Activated CD4-positive, alpha-beta T cell treated with anti-CD3 and anti-CD28 coated beads for 36 hours (primary cell): ENCODE results near the gene EP400. TPM values are rescaled to one million over a fixed set of nuclear protein-coding genes. Genes with fewer than 3 reads are reported as not detected.

Experiments used
- ATAC-seq: fragments of 200-7000 bp; cut with Tn5 transposase; one replicate; pipeline ENCODE4 v1.10.0; 2021; ENCODE audit warnings: mild to moderate bottlenecking, moderate library complexity
- CTCF ChIA-PET: fragments of 350-600 bp; sonication (Branson Sonifier 250); formaldehyde crosslinking; loops from one replicate; lab custom pipeline; 2021; ENCODE audit warnings: antibody characterized with exemption; lab: Charles Lee
- POLR2A ChIA-PET: fragments of 350-600 bp; sonication (Branson Sonifier 250); formaldehyde crosslinking; loops from one replicate; lab custom pipeline; 2021; ENCODE audit warnings: antibody characterized with exemption, inconsistent platforms; lab: Charles Lee
- DNase-seq: peaks from one replicate; pipeline ENCODE4 v3.0.0-alpha.2; 2020
- H3K27ac Mint-ChIP-seq: one replicate; pipeline ENCODE4 v1.8.0; 2021; ENCODE audit warnings: mixed read lengths
- H3K27me3 Mint-ChIP-seq: one replicate; pipeline ENCODE4 v1.8.0; 2021; ENCODE audit warnings: mixed read lengths
- H3K36me3 Mint-ChIP-seq: one replicate; pipeline ENCODE4 v1.8.0; 2021; ENCODE audit warnings: low read depth, mixed read lengths
- H3K4me1 Mint-ChIP-seq: one replicate; pipeline ENCODE4 v1.8.0; 2021; ENCODE audit warnings: mixed read lengths
- H3K4me3 Mint-ChIP-seq: one replicate; pipeline ENCODE4 v1.8.0; 2021; ENCODE audit warnings: mild to moderate bottlenecking, moderate library complexity, mixed read lengths
- H3K9me3 Mint-ChIP-seq: one replicate; pipeline ENCODE4 v1.8.0; 2021; ENCODE audit warnings: low read depth, mixed read lengths
- intact Hi-C, 2 experiments: fragments of 100-400 bp; cut with DNase I in 1 of 2; cut with micrococcal nuclease in 1 of 2; formaldehyde crosslinking; loops; one replicate each; pipeline versions ENCODE4 v1.14.2 to v1.15.1; 2022 to 2024; cut with DNase I, micrococcal nuclease
- total RNA-seq, 2 experiments: library from RNA; stranded (reverse); gene quantifications; one replicate each; pipeline ENCODE4 v1.2.3, GENCODE V29; 2021

Gene EP400
- total RNA-seq, 2 experiments from 2014 or later: 46.4 to 51.3 TPM

GRCh38 chr12:132111654-132112304, 162.0 kb downstream of the EP400 start:
- H3K9me3 Mint-ChIP-seq: no peaks in the 10 kb centered on the region
- H3K27ac Mint-ChIP-seq: no peak overlapping the region
- intact Hi-C loops: no loop called here
- ATAC-seq (no peak), DNase-seq (no peak)
- H3K4me3 Mint-ChIP-seq: no peak overlapping the region
- H3K4me1 Mint-ChIP-seq: peaks cover 2% of the 10 kb centered on the region
- no peaks in the 10 kb centered on the region for H3K27me3 Mint-ChIP-seq
- ChIA-PET CTCF (no interaction called here), POLR2A (no interaction called here)
- peaks cover 23% of the 10 kb centered on the region for H3K36me3 Mint-ChIP-seq

GRCh38 chr12:132114667-132115066, 164.9 kb downstream of the EP400 start:
- CTCF ChIA-PET: no interaction called here
- DNase-seq (no peak), ATAC-seq (no peak)
- no peaks in the 10 kb centered on the region for H3K9me3 Mint-ChIP-seq
- intact Hi-C loops: no loop called here
- POLR2A ChIA-PET: no interaction called here
- H3K4me1 Mint-ChIP-seq: peaks cover 2% of the 10 kb centered on the region
- H3K36me3 Mint-ChIP-seq: peaks cover 17% of the 10 kb centered on the region
- no peak overlapping the region for H3K27ac Mint-ChIP-seq
- no peak overlapping the region for H3K4me3 Mint-ChIP-seq
- H3K27me3 Mint-ChIP-seq: no peaks in the 10 kb centered on the region

GRCh38 chr12:132115500-132115899, 165.8 kb downstream of the EP400 start:
- CTCF ChIA-PET: no interaction called here
- no peak overlapping the region for H3K4me3 Mint-ChIP-seq
- no peaks in the 10 kb centered on the region for H3K9me3 Mint-ChIP-seq
- intact Hi-C loops: no loop called here
- peaks cover 2% of the 10 kb centered on the region for H3K4me1 Mint-ChIP-seq
- peaks cover 13% of the 10 kb centered on the region for H3K36me3 Mint-ChIP-seq
- DNase-seq: no peak
- ATAC-seq: no peak
- POLR2A ChIA-PET: no interaction called here
- no peak overlapping the region for H3K27ac Mint-ChIP-seq
- H3K27me3 Mint-ChIP-seq: no peaks in the 10 kb centered on the region

- DNase-seq (no peak), ATAC-seq (no peak)
- POLR2A ChIA-PET: no interaction called here
- intact Hi-C loops: no loop called here
- Mint-ChIP-seq H3K4me1 (peaks cover 2% of the 10 kb centered on the region), H3K27ac (no peak overlapping the region), H3K27me3 (no peaks in the 10 kb centered on the region), H3K9me3 (no peaks in the 10 kb centered on the region), H3K36me3 (peaks cover 7% of the 10 kb centered on the region), H3K4me3 (no peak overlapping the region)
- CTCF ChIA-PET: no interaction called here
Observed at GRCh38 chr12:132116709-132117557, 167.2 kb downstream of the EP400 start.

GRCh38 chr12:132117558-132117875, 167.8 kb downstream of the EP400 start:
- no peak for DNase-seq
- Mint-ChIP-seq H3K27me3 (no peaks in the 10 kb centered on the region), H3K9me3 (no peaks in the 10 kb centered on the region), H3K27ac (no peak overlapping the region), H3K4me1 (peaks cover 2% of the 10 kb centered on the region), H3K36me3 (peaks cover 7% of the 10 kb centered on the region), H3K4me3 (no peak overlapping the region)
- ATAC-seq: peak; percentile 68
- intact Hi-C loops: no loop called here
- ChIA-PET CTCF (no interaction called here), POLR2A (no interaction called here)

- Mint-ChIP-seq H3K4me1 (peaks cover 2% of the 10 kb centered on the region), H3K4me3 (no peak overlapping the region), H3K27me3 (no peaks in the 10 kb centered on the region), H3K27ac (no peak overlapping the region), H3K9me3 (no peaks in the 10 kb centered on the region), H3K36me3 (peaks cover 9% of the 10 kb centered on the region)
- ChIA-PET CTCF (no interaction called here), POLR2A (no interaction called here)
- ATAC-seq (no peak), DNase-seq (no peak)
- intact Hi-C loops: no loop called here
Observed at GRCh38 chr12:132118876-132119275, 169.1 kb downstream of the EP400 start.

- ATAC-seq: no peak
- POLR2A ChIA-PET: no interaction called here
- no peaks in the 10 kb centered on the region for H3K9me3 Mint-ChIP-seq
- intact Hi-C loops: no loop called here
- no peak for DNase-seq
- H3K36me3 Mint-ChIP-seq: peaks cover 19% of the 10 kb centered on the region
- H3K27ac Mint-ChIP-seq: no peak overlapping the region
- H3K27me3 Mint-ChIP-seq: no peaks in the 10 kb centered on the region
- CTCF ChIA-PET: interaction anchor here (1.3 kb wide), 1 partner anchor 13 kb away, joined by 3 read pairs; no protein-coding TSS in a partner anchor
- H3K4me3 Mint-ChIP-seq: no peak overlapping the region
- no peaks in the 10 kb centered on the region for H3K4me1 Mint-ChIP-seq
Observed at GRCh38 chr12:132121283-132121682, 171.5 kb downstream of the EP400 start.

- Mint-ChIP-seq H3K4me3 (no peak overlapping the region), H3K27me3 (no peaks in the 10 kb centered on the region), H3K27ac (no peak overlapping the region), H3K9me3 (peaks cover 6% of the 10 kb centered on the region), H3K36me3 (peaks cover 44% of the 10 kb centered on the region), H3K4me1 (no peaks in the 10 kb centered on the region)
- CTCF ChIA-PET: no interaction called here
- intact Hi-C loops: no loop called here
- ATAC-seq (no peak), DNase-seq (no peak)
- POLR2A ChIA-PET: no interaction called here
Observed at GRCh38 chr12:132123970-132124765, 174.4 kb downstream of the EP400 start.

GRCh38 chr12:132124766-132125425, 175.2 kb downstream of the EP400 start:
- ChIA-PET POLR2A (no interaction called here), CTCF (interaction anchor here (1.3 kb wide), 1 partner anchor 12 kb away, joined by 3 read pairs; no protein-coding TSS in a partner anchor)
- ATAC-seq (no peak), DNase-seq (no peak)
- Mint-ChIP-seq H3K27me3 (no peaks in the 10 kb centered on the region), H3K4me1 (no peaks in the 10 kb centered on the region), H3K36me3 (peaks cover 47% of the 10 kb centered on the region), H3K27ac (no peak overlapping the region), H3K4me3 (no peak overlapping the region), H3K9me3 (peaks cover 6% of the 10 kb centered on the region)
- intact Hi-C loops: no loop called here

- Mint-ChIP-seq H3K27me3 (no peaks in the 10 kb centered on the region), H3K4me1 (no peaks in the 10 kb centered on the region), H3K27ac (no peak overlapping the region), H3K9me3 (peaks cover 6% of the 10 kb centered on the region), H3K36me3 (peaks cover 47% of the 10 kb centered on the region), H3K4me3 (no peak overlapping the region)
- intact Hi-C loops: no loop called here
- CTCF ChIA-PET: interaction anchor here (1.3 kb wide), 1 partner anchor 11 kb away, joined by 3 read pairs; no protein-coding TSS in a partner anchor
- ATAC-seq (no peak), DNase-seq (no peak)
- POLR2A ChIA-PET: no interaction called here
Observed at GRCh38 chr12:132125736-132126135, 176.0 kb downstream of the EP400 start.

GRCh38 chr12:132127041-132127440, 177.3 kb downstream of the EP400 start:
- H3K9me3 Mint-ChIP-seq: peaks cover 6% of the 10 kb centered on the region
- H3K4me3 Mint-ChIP-seq: no peak overlapping the region
- no peaks in the 10 kb centered on the region for H3K27me3 Mint-ChIP-seq
- CTCF ChIA-PET: no interaction called here
- POLR2A ChIA-PET: no interaction called here
- DNase-seq (no peak), ATAC-seq (no peak)
- no peak overlapping the region for H3K27ac Mint-ChIP-seq
- no peaks in the 10 kb centered on the region for H3K4me1 Mint-ChIP-seq
- peaks cover 47% of the 10 kb centered on the region for H3K36me3 Mint-ChIP-seq
- intact Hi-C loops: no loop called here
